Umbilical cord (tissue), 2 donors: ENCODE measurements around the gene TOP2A. TPM values are rescaled to one million over a fixed set of nuclear protein-coding genes. Genes with fewer than 3 reads are reported as not detected.
A peak's percentile ranks its signal among the peaks of the same experiment; 100 is the strongest.
"Not testable (repeated sequence)": the region's sequence is repeated elsewhere in the genome, so short reads cannot be mapped to it uniquely, and the experiment has no call there.

Experiments
- DNase-seq: peaks from one replicate; pipeline ENCODE4 v3.0.0-alpha.2; 2015; ENCODE audit warnings: low spot score
- total RNA-seq: library from RNA; depleted of rRNA; stranded (reverse); fragments of >200 nt; gene quantifications from one replicate; pipeline ENCODE4 v1.2.3, GENCODE V29; 2014; ENCODE audit warnings: low replicate concordance; ENCODE audit not compliant: insufficient read depth

The TOP2A gene
- total RNA-seq, 1 donor from 2014 or later: 11.8 TPM

GRCh38 chr17:40430272-40431230 is 12.9 kb upstream of the TOP2A start:
- DNase-seq: no peak

DNA sequence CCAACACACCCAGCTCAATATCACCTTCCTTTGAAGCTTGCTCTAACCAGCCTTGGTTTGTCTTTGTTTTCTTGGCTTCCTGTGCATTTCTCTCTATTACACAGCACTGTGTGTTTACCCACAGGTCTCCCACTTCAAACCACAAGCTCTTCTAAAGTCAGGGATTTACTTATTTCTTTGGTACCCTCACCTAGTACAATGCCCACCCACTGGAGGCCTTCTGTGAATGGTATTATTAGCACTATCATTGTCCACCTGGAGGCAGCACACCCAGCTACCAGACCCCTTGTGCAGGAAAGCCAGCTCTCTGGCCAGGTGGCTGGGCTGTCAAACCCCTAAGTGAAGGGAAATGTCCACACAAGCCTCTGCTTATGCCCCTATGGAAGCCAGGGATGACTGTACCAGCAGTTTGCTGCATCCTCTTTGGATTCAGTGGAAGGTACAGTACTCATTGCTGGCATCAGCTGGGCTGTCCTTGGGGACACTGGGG is 9.4 kb upstream of the TOP2A start:
- no peak for DNase-seq

DNA sequence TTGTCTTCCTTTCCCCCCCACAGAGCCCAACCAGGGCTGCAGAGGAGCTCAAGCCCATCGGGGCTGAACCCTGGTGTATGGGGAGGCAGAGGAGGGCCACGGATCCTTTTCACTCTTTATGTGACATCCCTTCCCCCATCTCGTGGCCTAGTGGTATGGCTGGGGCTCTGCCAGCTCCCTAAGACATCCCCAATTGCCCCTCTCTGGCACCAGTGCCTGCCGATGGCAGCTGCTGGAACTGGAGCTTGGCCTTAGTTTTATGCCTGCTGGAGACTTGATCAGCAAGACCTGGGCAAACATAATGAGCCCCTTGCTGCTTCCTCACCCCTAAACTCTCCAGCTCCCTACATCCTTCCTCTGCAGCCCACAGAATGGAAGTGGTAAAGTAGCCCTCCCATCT is 8.0 kb upstream of the TOP2A start:
- DNase-seq: no peak

DNA sequence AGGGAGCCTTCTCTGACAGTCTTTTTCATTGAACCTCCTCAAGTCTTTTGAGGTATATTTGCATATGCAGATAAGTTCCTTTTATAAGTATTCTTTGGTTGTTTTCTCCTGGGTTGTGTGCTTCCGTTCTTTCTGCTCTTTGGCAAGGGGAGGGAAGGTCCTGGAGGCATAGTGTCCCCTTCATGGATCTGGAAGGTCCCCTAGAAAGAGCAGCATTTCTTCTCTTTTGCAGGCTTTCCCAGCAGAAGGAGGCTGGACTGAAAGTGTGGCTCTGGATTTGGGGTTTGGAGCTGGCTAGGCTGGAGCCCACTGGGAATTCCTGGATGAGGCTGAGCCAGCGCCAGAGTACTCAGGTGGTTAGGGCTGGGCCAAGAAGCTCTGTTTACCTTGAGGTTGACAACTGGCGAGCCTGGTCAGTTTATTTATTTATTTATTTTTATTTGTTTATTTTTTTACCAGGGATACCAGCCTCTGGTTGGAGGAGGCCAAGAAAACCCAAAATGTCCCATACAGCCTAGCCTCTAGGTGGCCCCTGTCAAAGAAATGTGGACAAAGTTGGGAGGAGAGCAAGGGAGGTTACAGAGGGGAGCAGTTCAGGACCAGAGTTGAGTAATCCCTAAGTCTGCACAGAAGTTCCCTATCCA is 5.4 kb upstream of the TOP2A start:
- DNase-seq: no peak

GRCh38 chr17:40419559-40420331 is 2.0 kb upstream of the TOP2A start:
- peak; percentile 27 for DNase-seq

DNA sequence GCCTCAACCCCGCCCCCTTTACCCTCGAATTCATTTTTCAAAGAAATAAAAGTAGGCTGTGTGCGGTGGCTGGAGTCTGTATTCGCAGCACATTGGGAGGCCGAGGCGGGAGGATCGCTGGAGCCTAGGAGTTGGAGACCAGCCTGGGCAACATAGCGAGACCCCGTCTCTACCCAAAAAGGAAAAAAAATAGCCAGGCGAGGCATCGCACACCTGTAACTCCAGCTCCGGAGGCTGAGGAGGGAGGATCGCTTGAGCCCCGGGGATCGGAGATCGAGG is 671 bp upstream of the TOP2A start:
- no peak for DNase-seq

GRCh38 chr17:40417258-40417608 is 463 bp downstream of the TOP2A start:
- DNase-seq: no peak

GRCh38 chr17:40416671-40417070 is 1.0 kb downstream of the TOP2A start:
- no peak for DNase-seq

DNA sequence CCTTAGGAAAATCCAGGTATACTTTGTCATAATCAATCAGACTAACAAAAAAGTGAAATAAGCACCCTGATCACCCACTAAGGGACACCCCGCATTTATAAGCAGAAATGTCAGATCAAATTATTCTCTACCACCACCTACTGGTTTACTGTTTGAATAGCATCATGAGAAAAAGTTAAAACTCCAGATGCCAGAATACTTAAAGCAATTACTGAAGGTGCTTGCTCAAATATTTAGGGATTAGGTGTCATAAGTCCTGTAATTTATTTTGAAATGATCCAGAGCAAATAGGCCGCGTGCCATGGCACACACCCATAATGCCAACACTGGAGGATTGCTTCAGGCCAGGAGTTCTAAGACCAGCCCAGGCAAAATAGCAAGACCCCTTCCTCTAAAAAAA is 2.3 kb downstream of the TOP2A start:
- peak; percentile 35 for DNase-seq

DNA sequence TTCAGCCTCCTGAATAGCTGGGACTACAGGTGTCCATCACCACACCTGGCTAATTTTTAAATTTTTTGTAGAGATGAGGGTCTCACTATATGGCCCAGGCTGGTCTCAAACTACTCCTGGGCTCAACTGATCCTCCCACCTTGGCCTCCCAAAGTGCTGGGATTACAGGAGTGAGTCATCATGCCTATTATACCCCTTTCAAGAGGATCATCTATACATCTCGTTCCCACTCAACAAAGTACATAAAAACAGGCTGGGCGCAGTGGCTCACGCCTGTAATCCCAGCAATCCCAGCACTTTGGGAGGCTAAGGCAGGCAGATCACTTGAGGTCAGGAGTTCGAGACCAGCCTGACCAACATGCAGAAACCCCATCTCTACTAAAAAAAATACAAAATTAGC is 3.4 kb downstream of the TOP2A start:
- not testable (repeated sequence) for DNase-seq

- DNase-seq: no peak
Observed at GRCh38 chr17:40412880-40413279, 4.8 kb downstream of the TOP2A start.

DNA sequence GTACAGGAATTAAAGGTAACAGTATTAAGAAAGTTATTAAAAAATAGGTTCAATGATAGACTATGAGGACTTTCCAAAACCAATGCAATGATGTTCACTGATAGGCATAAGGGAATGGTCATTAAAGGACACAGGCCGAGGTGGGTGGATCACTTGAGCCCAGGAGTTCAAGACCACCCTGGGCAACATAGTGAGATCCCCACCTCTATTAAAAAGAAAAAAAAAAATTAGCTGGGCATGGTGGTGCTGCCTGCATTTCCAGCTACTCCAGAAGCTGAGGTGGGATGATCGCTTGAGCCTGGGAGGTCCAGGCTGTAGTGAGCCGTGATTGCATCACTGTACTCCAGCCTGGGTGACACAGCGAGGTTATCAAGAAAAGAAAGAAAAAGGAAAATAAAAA is 5.9 kb downstream of the TOP2A start:
- no peak for DNase-seq

DNA sequence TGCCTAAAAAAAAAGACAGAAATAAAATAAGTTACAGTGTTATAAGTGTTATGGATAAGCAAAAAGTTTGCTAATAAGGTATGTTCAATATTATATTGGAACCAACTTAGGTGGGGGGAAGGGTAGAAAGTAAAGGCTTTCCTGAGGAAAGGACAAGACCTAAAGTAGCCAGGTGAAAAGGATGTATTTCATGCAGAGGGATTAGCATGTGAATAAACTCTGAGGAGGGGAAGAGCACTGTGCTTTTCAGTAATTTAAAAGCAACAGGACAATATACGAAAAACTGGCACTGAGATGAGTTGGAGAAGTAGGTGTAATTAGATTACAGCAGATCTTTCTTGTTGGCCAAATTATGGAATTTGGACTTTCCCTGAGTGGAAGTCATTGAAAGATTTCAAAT is 7.6 kb downstream of the TOP2A start:
- no peak for DNase-seq

- DNase-seq: not testable (repeated sequence)
Observed at GRCh38 chr17:40409540-40409939, 8.2 kb downstream of the TOP2A start.

GRCh38 chr17:40407460-40407859 is 10.2 kb downstream of the TOP2A start:
- no peak for DNase-seq

GRCh38 chr17:40404003-40404402 is 13.7 kb downstream of the TOP2A start:
- no peak for DNase-seq

GRCh38 chr17:40402668-40403067 is 15.0 kb downstream of the TOP2A start:
- DNase-seq: no peak

GRCh38 chr17:40399185-40399584 is 18.5 kb downstream of the TOP2A start:
- DNase-seq: peak; percentile 66

GRCh38 chr17:40386555-40386954 is 31.1 kb downstream of the TOP2A start:
- DNase-seq: not testable (repeated sequence)

DNA sequence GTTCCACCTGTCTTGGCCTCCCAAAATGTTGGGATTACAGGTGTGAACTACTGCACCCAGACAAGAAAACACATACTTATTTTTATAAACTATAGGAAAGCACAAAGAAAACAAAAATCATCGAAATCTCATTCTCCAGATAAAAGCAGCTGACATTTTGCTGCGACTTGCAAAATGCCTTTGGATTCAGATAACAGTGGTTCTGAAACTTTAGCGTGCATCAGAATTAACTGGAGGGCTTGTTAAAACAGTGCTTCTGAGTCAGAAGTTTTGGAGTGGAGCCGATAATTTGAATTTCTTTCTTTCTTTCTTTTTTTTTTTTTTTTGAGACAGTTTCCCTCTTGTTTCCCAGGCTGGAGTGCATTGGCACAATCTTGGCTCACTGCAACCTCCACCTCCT is 35.4 kb downstream of the TOP2A start:
- no peak for DNase-seq

- no peak for DNase-seq
Observed at GRCh38 chr17:40378966-40379365, 38.7 kb downstream of the TOP2A start.

DNA sequence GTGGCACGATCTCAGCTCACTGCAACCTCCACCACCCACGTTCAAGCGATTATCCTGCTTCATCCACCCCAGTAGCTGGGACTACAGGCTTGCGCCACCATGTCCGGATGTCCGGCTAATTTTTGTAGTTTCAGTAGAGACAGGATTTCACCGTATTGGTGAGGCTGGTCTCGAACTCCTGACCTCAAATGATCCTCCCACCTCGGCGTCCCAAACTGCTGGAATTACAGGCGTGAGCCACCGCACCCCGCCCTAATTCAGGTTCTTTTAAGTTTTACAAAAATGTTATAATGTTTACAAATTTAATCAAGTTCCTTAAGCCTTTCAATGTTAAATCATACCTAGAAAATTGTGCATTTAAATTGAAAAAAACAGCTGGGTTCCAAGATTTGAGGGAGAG is 39.9 kb downstream of the TOP2A start:
- no peak for DNase-seq
